ENCODE data around the gene TMEM219.

GRCh38 chr16:29984764-29985147, 22.9 kb downstream of the TMEM219 start:
- TF ChIP-seq, protein P1, sequence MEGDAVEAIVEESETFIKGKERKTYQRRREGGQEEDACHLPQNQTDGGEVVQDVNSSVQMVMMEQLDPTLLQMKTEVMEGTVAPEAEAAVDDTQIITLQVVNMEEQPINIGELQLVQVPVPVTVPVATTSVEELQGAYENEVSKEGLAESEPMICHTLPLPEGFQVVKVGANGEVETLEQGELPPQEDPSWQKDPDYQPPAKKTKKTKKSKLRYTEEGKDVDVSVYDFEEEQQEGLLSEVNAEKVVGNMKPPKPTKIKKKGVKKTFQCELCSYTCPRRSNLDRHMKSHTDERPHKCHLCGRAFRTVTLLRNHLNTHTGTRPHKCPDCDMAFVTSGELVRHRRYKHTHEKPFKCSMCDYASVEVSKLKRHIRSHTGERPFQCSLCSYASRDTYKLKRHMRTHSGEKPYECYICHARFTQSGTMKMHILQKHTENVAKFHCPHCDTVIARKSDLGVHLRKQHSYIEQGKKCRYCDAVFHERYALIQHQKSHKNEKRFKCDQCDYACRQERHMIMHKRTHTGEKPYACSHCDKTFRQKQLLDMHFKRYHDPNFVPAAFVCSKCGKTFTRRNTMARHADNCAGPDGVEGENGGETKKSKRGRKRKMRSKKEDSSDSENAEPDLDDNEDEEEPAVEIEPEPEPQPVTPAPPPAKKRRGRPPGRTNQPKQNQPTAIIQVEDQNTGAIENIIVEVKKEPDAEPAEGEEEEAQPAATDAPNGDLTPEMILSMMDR (IDR thresholded peaks at IDR 0.05): no peak
- no peak for TF ChIP-seq POLR2AphosphoS5 (IDR thresholded peaks at IDR 0.05)
- TF ChIP-seq POLR2A (IDR thresholded peaks at IDR 0.05): no peak
- TF ChIP-seq EP300 (IDR thresholded peaks at IDR 0.05): no peak
